HG02943 (cell line): ENCODE results near the gene REC114.
"Not testable (repeated sequence)": the region's sequence is repeated elsewhere in the genome, so short reads cannot be mapped to it uniquely, and the experiment has no call there.

Source experiments
- ATAC-seq: cut with Tn5 transposase; IDR thresholded peaks from one replicate; pipeline ENCODE4 v1.9.1; 2021; ENCODE audit warnings: mild to moderate bottlenecking, low read depth, moderate library complexity; ENCODE audit not compliant: unreplicated experiment

REC114 gene

GRCh38 chr15:73522011-73522410 lies 79.0 kb downstream of the REC114 start:
- no peak for ATAC-seq

- no peak for ATAC-seq
Measured at GRCh38 chr15:73524919-73525318, 82.0 kb downstream of the REC114 start.

- no peak for ATAC-seq
Measured at GRCh38 chr15:73527598-73527997, 84.6 kb downstream of the REC114 start.

GRCh38 chr15:73530649-73531048 lies 87.7 kb downstream of the REC114 start:
- no peak for ATAC-seq

- no peak for ATAC-seq
Measured at GRCh38 chr15:73538123-73538522, 95.2 kb downstream of the REC114 start.

- ATAC-seq: no peak
Measured at GRCh38 chr15:73538563-73539211, 95.7 kb downstream of the REC114 start.

GRCh38 chr15:73539212-73540128 lies 96.5 kb downstream of the REC114 start:
- ATAC-seq: no peak

- no peak for ATAC-seq
Measured at GRCh38 chr15:73540161-73540560, 97.2 kb downstream of the REC114 start.

GRCh38 chr15:73541479-73541878 lies 98.5 kb downstream of the REC114 start:
- ATAC-seq: no peak

- ATAC-seq: not testable (repeated sequence)
Measured at GRCh38 chr15:73548925-73549324, 106.0 kb downstream of the REC114 start.

GRCh38 chr15:73550190-73550589 lies 107.2 kb downstream of the REC114 start:
- no peak for ATAC-seq

- no peak for ATAC-seq
Measured at GRCh38 chr15:73555080-73555479, 112.1 kb downstream of the REC114 start.

- ATAC-seq: no peak
Measured at GRCh38 chr15:73558529-73558928, 115.6 kb downstream of the REC114 start.

- no peak for ATAC-seq
Measured at GRCh38 chr15:73560501-73561117, 117.6 kb downstream of the REC114 start.

GRCh38 chr15:73564255-73564654 lies 121.3 kb downstream of the REC114 start:
- ATAC-seq: no peak

- no peak for ATAC-seq
Measured at GRCh38 chr15:73567020-73567419, 124.1 kb downstream of the REC114 start.

GRCh38 chr15:73568564-73569280 lies 125.8 kb downstream of the REC114 start:
- no peak for ATAC-seq

- no peak for ATAC-seq
Measured at GRCh38 chr15:73569361-73569760, 126.4 kb downstream of the REC114 start.

GRCh38 chr15:73570355-73571032 lies 127.5 kb downstream of the REC114 start:
- no peak for ATAC-seq

- ATAC-seq: no peak
Measured at GRCh38 chr15:73571346-73571745, 128.4 kb downstream of the REC114 start.
